NT2/D1 (cell line): ENCODE data around the gene PEPD.

Source experiments
- YY1 ChIP-seq: IDR thresholded peaks from 2 replicates; pipeline ENCODE4 v1.6.1; 2011; ENCODE audit not compliant: insufficient read length, insufficient read depth
- ZNF274 ChIP-seq: IDR thresholded peaks from 2 replicates; pipeline ENCODE4 v1.6.1; 2011; ENCODE audit warnings: mild to moderate bottlenecking, low read depth, low read length

DNA sequence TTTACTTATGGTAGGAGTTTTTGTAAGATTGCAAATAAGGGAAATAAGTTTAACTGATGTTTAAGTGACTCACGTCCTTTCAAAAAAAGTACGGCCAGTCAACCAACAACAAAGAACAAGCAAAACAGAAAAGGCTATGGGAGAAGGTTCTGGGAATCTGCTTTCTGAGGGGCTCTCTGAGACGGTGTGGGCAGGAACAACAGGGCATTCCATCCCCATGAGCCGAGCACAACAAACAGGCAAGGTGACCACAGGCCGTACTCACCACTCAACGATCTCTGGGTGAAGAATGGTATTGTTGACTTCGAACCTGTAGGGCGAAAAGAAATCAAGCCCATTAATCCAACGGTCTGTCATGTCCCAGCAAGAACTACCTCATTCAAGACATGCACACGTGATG is 43.8 kb downstream of the PEPD start:
- TF ChIP-seq ZNF274 (no peak), YY1 (no peak)
